NCI-H187 treated with DMSO at 0.1 percent for 48 hours (cell line): Measurements from ENCODE around the gene EXOSC3.
A peak's percentile ranks its signal among the peaks of the same experiment; 100 is the strongest.
"Not testable (repeated sequence)": the region's sequence is repeated elsewhere in the genome, so short reads cannot be mapped to it uniquely, and the experiment has no call there.

Source experiments
- DNase-seq: peaks from one replicate; lab custom pipeline; 2025; lab: John Stamatoyannopoulos, UW

Gene EXOSC3

DNA sequence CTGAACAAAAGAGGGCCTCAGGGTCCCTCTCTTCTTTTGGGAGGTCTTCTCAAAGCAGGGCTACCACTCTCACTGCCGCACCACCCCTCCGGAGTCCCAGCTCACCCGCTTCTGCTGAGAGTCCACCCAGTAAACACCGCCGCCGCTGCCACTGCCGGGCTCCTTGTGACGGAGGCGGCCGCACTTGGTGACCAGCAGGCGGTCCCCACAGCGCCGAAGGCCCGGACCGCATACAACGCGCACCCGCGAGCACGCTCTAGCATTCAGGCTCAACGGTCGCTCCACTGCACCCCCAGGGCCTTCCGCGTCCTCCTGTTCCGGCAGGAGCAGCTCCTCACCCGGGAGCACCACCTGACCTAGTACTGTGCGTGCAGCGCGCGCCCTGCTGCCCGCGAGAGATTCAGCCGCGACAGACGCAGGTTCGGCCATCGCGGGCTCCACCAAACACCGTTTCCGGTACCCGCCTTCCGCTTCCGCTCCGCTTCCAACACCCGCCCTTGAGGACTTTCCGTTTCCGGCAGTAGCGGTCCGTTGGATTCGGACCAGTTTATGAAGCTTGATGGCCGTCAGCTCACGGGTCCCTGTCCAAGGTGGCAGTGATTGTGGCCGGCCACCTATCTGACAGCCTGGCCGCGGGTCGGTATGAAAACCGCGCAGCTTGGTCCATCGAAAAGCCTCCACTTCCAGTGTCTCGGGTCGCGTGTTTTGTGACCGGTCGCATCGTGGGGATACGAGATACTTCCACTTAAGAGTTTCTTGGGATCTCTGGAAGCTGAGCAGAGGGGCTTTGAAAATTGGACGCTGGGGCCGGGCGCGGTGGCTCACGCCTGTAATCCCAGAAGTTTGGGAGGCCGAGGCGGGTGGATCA is at the start of gene EXOSC3:
Gene EXOSC3 (minus strand): TSS at position 449 of the 868 bp plus-strand sequence. CDS start 20 bp downstream, at position 429.
- peak; percentile 37 for DNase-seq

DNA sequence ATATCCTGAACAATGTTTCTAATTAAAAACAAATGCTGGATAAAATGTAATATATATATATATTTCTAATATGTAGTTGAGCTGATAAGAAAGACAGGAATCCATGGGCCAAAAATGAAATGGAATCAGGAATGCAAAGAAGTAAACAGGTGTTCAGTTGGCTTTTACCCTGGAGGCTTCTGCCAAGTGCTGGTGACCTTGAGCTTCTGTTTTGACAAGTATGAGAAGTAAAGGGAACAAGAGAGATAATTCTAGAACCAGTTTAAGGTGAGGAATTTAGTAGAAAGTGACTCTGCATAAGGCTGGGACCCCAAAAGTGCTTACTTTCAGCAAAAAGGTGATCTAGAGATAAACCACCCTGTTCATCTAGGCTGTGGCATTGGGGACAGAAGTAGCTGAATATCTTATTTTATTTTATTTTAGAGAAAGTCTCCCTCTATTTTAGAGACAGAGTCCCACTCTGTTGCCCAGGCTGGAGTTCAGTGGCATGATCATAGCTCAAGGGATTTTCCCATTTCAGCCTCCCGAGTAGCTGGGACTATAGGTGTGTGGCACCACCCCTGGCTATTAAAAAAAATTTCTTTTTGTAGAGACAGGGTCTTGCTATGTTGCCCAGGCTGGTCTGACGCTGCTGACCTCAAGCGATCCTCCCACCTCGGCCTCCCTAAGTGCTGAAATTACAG is 42.8 kb upstream of the EXOSC3 start:
- no peak for DNase-seq

- DNase-seq: not testable (repeated sequence)
These were observed 40.3 kb upstream of the EXOSC3 start for GRCh38 chr9:37825174-37825573.

DNA sequence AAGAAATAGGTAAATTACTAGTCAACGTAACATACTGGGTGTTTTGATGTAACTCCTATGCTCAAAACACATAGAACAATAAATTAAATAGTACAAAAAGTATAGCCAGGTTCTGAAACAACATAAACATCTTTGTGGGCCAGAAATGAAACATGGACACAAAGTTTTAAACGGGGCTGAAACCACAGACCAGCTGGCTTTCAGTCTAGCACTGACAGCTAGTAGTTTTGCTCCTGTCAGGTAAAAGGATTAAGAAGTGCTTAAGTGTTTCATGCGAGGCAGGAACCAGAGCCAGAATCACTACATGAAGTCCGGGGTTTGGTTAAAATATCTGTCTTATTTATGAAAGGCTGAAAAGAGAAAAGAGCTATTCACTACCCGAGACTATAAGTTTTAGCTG is 35.3 kb upstream of the EXOSC3 start:
- DNase-seq: no peak

GRCh38 chr9:37818849-37819248 is 34.0 kb upstream of the EXOSC3 start:
- DNase-seq: no peak

- DNase-seq: no peak
These were observed 28.0 kb upstream of the EXOSC3 start for GRCh38 chr9:37812773-37813379.

GRCh38 chr9:37811906-37812476 is 27.1 kb upstream of the EXOSC3 start:
- DNase-seq: no peak

GRCh38 chr9:37809676-37810075 is 24.8 kb upstream of the EXOSC3 start:
- not testable (repeated sequence) for DNase-seq

GRCh38 chr9:37806271-37806670 is 21.4 kb upstream of the EXOSC3 start:
- no peak for DNase-seq

DNA sequence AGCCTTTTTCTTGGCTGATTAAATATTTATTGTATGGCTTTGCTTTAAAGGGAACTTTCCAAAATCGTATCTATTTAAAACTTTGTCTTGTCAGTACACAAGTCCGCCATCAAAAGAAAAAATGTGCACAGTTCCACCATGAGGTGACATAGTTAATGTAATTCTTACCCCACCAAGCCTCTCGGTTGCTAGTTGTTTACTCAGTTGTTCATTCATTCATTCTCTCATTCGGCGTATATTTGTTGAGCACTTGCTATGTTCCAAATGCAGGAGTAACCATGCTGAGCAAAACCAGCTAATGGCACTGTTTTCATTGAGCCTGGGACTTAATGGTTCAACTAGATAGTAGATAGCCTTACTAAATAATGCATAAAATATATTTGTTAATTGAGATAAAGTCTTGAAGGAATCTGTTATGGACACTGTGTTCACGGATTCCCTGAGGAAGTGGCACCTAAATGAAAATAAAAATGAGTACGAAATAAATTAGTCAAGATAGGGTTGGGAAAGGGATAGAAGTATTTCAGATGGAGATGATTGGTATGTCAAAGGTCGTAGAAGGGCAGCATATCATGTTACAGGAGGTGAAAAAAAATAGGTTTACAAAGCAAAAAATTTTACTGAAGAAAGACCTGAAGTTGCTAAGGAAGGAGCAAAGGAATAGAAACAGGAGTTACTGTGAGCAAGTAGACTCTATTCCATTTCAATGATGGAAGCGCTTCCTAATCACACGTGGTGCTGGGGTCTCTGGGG is 17.3 kb upstream of the EXOSC3 start:
- DNase-seq: no peak

DNA sequence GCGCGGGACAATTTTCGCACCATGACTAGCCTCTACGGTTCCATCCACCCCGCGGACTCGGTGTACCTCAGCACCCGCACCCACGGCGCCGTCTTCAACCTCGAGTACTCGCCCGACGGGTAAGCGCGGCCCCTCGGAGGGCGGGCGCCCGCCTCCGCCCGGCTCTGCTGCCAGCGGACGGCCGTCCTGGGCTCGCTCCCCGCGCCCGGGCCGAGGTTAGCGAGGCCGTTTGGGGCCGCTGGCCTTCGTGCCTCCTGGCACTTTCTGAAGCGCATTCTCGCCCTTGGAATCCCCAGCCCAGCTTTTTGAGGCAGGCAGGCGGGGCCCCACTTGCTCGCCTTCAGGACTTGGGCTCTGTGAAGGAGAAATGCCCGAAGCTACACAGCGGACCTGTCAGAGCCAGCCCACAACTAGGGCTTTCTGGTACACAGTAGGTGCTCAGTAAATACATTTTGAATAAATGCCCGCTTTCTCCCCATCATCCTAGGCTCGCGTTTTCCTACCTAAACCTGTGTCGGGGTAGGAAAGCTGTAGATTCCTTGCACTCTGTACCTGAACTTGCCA is 16.5 kb upstream of the EXOSC3 start:
- DNase-seq: no peak

- DNase-seq: no peak
These were observed 15.9 kb upstream of the EXOSC3 start, which contains the start of gene DCAF10 for GRCh38 chr9:37800631-37801286. TSS of gene DCAF10 (plus strand) at chr9:37800797. CDS start at chr9:37800867, 70 bp downstream.

GRCh38 chr9:37798677-37799076 is 13.8 kb upstream of the EXOSC3 start:
- no peak for DNase-seq

GRCh38 chr9:37796232-37796631 is 11.4 kb upstream of the EXOSC3 start:
- no peak for DNase-seq

- DNase-seq: no peak
These were observed 7.3 kb upstream of the EXOSC3 start for GRCh38 chr9:37792122-37792521.

DNA sequence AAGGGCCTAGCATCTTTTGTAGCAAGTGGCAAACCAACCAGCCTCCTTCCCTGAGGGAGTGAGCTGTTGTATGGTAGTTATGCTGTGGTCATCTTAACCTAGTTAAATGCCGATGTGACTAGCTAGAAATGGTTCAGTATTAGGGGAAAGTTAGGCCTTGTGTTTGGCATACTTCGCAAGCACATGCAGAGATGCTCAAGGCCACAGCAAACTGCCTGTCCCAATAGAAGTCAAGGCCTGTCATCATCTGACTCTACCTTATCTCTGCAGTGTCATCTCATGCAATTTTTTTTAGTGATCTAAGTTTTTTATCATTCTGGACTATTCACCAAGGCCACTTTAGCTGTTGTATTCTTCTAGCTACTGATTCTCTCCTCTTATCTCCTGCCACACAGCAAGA is 5.2 kb upstream of the EXOSC3 start:
- DNase-seq: no peak

DNA sequence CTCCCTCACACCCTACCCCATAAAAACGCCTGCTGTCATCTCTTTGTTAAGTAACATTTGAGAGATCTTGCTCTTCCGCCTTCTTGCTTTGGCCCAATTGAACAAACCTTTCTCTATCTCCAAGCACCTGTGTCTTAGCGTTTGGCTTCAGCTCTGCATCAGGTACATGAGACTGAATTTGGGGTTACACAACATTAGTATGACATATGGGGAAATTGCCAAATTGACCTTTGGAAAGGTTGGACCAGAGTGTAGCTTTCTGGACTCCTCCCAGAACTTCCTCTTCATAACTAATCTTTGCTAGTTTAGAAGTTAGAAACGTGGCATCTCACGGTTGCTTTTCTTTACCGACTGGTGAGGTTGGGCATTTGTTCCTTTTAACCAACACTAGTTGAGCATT is 3.5 kb upstream of the EXOSC3 start:
- DNase-seq: no peak

GRCh38 chr9:37787059-37787458 is 2.2 kb upstream of the EXOSC3 start:
- DNase-seq: no peak

- DNase-seq: no peak
These were observed 611 bp downstream of the EXOSC3 start for GRCh38 chr9:37784291-37784615.

DNA sequence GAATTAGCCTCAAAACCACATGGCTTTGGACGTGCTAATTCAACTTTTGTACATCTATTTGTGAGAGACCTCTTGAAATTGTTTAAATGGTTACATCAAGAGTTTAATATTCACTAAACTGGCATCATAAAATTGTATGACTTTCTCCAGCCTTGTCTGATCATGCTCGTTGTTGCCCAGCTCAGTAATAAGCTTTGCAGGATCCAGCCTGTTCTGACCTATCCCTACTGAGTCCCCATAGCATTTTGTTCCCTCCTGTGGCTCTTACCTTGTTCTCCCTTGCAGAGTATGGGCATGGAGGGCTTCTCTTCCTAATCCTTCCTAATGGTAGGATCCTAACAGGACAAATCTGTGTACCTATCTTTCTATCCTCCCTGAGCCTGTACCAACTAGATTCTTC is 6.3 kb downstream of the EXOSC3 start:
- DNase-seq: no peak

GRCh38 chr9:37776328-37776727 is 8.5 kb downstream of the EXOSC3 start:
- DNase-seq: no peak
